Measurements from ENCODE around the gene RREB1. TPM values are rescaled to one million over a fixed set of nuclear protein-coding genes. Genes with fewer than 3 reads are reported as not detected.
A peak's percentile ranks its signal among the peaks of the same experiment; 100 is the strongest.

The RREB1 gene
- total and polyA plus RNA-seq, 4 donors: 3.5 to 44.7 (median 17.8) TPM

GRCh38 chr6:7230327-7230691 is 122.5 kb downstream of the RREB1 start:
- 98 to 99% methylated on average over 39 of the region's 39 CpGs for WGBS, 2 donors
- H3K27me3 ChIP-seq (ENCODE audit: control insufficient read depth in 1 of 2, insufficient read depth in 2 of 2, low read length in 1 of 2): no peaks in the 10 kb centered on the region
- H3K4me1 ChIP-seq (ENCODE audit: control insufficient read depth in 1 of 2, insufficient read depth in 2 of 2, low read length in 2 of 2): no peaks in the 10 kb centered on the region
- no peak for DNase-seq
- H3K36me3 ChIP-seq (ENCODE audit: control insufficient read depth in 1 of 2, insufficient read depth in 2 of 2, low read length in 1 of 2): peaks cover 7 to 10% of the 10 kb centered on the region in 2 donors
- H3K9me3 ChIP-seq (ENCODE audit: control insufficient read depth, low read length): no peaks in the 10 kb centered on the region
- no peak overlapping the region for H3K27ac ChIP-seq (ENCODE audit: low read depth in 1 of 2, low read length in 2 of 2)
- ATAC-seq (ENCODE audit: low FRiP score): no peak
- no peak overlapping the region for H3K4me3 ChIP-seq (ENCODE audit: low read length in 2 of 2)
- intact Hi-C loops (cut with DNase I): no loop called here

- 95 to 96% methylated on average over 34 to 37 of the region's 37 CpGs for WGBS, 2 donors
- DNase-seq: no peak
- Histone ChIP-seq H3K36me3 (ENCODE audit: control insufficient read depth in 1 of 2, insufficient read depth in 2 of 2, low read length in 1 of 2) (peaks cover 7 to 10% of the 10 kb centered on the region in 2 donors), H3K9me3 (ENCODE audit: control insufficient read depth, low read length) (no peaks in the 10 kb centered on the region), H3K27ac (ENCODE audit: low read depth in 1 of 2, low read length in 2 of 2) (no peak overlapping the region), H3K27me3 (ENCODE audit: control insufficient read depth in 1 of 2, insufficient read depth in 2 of 2, low read length in 1 of 2) (no peaks in the 10 kb centered on the region), H3K4me3 (ENCODE audit: low read length in 2 of 2) (no peak overlapping the region), H3K4me1 (ENCODE audit: control insufficient read depth in 1 of 2, insufficient read depth in 2 of 2, low read length in 2 of 2) (no peaks in the 10 kb centered on the region)
- ATAC-seq (ENCODE audit: low FRiP score): no peak
- intact Hi-C loops (cut with DNase I): no loop called here
Observed at GRCh38 chr6:7230956-7231713, 123.4 kb downstream of the RREB1 start.

GRCh38 chr6:7232351-7232750 is 124.6 kb downstream of the RREB1 start:
- ATAC-seq (ENCODE audit: low FRiP score) (no peak), DNase-seq (no peak)
- no peaks in the 10 kb centered on the region for H3K9me3 ChIP-seq (ENCODE audit: control insufficient read depth, low read length)
- intact Hi-C loops (cut with DNase I): no loop called here
- H3K27ac ChIP-seq (ENCODE audit: low read depth in 1 of 2, low read length in 2 of 2): no peak overlapping the region
- H3K36me3 ChIP-seq (ENCODE audit: control insufficient read depth in 1 of 2, insufficient read depth in 2 of 2, low read length in 1 of 2): peaks cover 7 to 10% of the 10 kb centered on the region in 2 donors
- no peaks in the 10 kb centered on the region for H3K4me1 ChIP-seq (ENCODE audit: control insufficient read depth in 1 of 2, insufficient read depth in 2 of 2, low read length in 2 of 2)
- WGBS, 2 donors: 77% methylated on average over 2 of the region's 2 CpGs
- no peaks in the 10 kb centered on the region for H3K27me3 ChIP-seq (ENCODE audit: control insufficient read depth in 1 of 2, insufficient read depth in 2 of 2, low read length in 1 of 2)
- no peak overlapping the region for H3K4me3 ChIP-seq (ENCODE audit: low read length in 2 of 2)

GRCh38 chr6:7234547-7234946 is 126.8 kb downstream of the RREB1 start:
- Histone ChIP-seq H3K9me3 (ENCODE audit: control insufficient read depth, low read length) (no peaks in the 10 kb centered on the region), H3K27me3 (ENCODE audit: control insufficient read depth in 1 of 2, insufficient read depth in 2 of 2, low read length in 1 of 2) (no peaks in the 10 kb centered on the region), H3K4me1 (ENCODE audit: control insufficient read depth in 1 of 2, insufficient read depth in 2 of 2, low read length in 2 of 2) (no peaks in the 10 kb centered on the region), H3K27ac (ENCODE audit: low read depth in 1 of 2, low read length in 2 of 2) (no peak overlapping the region), H3K4me3 (ENCODE audit: low read length in 2 of 2) (no peak overlapping the region), H3K36me3 (ENCODE audit: control insufficient read depth in 1 of 2, insufficient read depth in 2 of 2, low read length in 1 of 2) (peaks cover 0 to 5% of the 10 kb centered on the region in 2 donors)
- 93 to 94% methylated on average over 3 of the region's 3 CpGs for WGBS, 2 donors
- ATAC-seq (ENCODE audit: low FRiP score) (no peak), DNase-seq (no peak)
- intact Hi-C loops (cut with DNase I): no loop called here

GRCh38 chr6:7235712-7236305 is 128.0 kb downstream of the RREB1 start:
- no peaks in the 10 kb centered on the region for H3K4me1 ChIP-seq (ENCODE audit: control insufficient read depth in 1 of 2, insufficient read depth in 2 of 2, low read length in 2 of 2)
- WGBS, 2 donors: 73 to 74% methylated on average over 9 of the region's 9 CpGs
- H3K4me3 ChIP-seq (ENCODE audit: low read length in 2 of 2): no peak overlapping the region
- H3K9me3 ChIP-seq (ENCODE audit: control insufficient read depth, low read length): no peaks in the 10 kb centered on the region
- peak in 1 of 2 donors; percentile 57 for DNase-seq
- intact Hi-C loops (cut with DNase I): loop anchor here (5.0 kb wide), 1 partner anchor 129 kb away; the partner anchor contains the start of gene RREB1 (in 2 of the 2)
- H3K27ac ChIP-seq (ENCODE audit: low read depth in 1 of 2, low read length in 2 of 2): no peak overlapping the region
- no peaks in the 10 kb centered on the region for H3K27me3 ChIP-seq (ENCODE audit: control insufficient read depth in 1 of 2, insufficient read depth in 2 of 2, low read length in 1 of 2)
- no peak for ATAC-seq (ENCODE audit: low FRiP score)
- peaks cover 0 to 3% of the 10 kb centered on the region in 2 donors for H3K36me3 ChIP-seq (ENCODE audit: control insufficient read depth in 1 of 2, insufficient read depth in 2 of 2, low read length in 1 of 2)

- no peak overlapping the region for H3K4me3 ChIP-seq (ENCODE audit: low read length in 2 of 2)
- intact Hi-C loops (cut with DNase I): loop anchor here (5.0 kb wide), 1 partner anchor 129 kb away; the partner anchor contains the start of gene RREB1 (in 2 of the 2)
- 72 to 78% methylated on average over 8 of the region's 8 CpGs for whole genome bisulfite sequencing, 2 donors
- DNase-seq (peak in 1 of 2 donors; percentile 32), ATAC-seq (ENCODE audit: low FRiP score) (no peak)
- H3K27ac ChIP-seq (ENCODE audit: low read depth in 1 of 2, low read length in 2 of 2): no peak overlapping the region
- no peaks in the 10 kb centered on the region for H3K36me3 ChIP-seq (ENCODE audit: control insufficient read depth in 1 of 2, insufficient read depth in 2 of 2, low read length in 1 of 2)
- H3K4me1 ChIP-seq (ENCODE audit: control insufficient read depth in 1 of 2, insufficient read depth in 2 of 2, low read length in 2 of 2): no peaks in the 10 kb centered on the region
- no peaks in the 10 kb centered on the region for H3K9me3 ChIP-seq (ENCODE audit: control insufficient read depth, low read length)
- H3K27me3 ChIP-seq (ENCODE audit: control insufficient read depth in 1 of 2, insufficient read depth in 2 of 2, low read length in 1 of 2): no peaks in the 10 kb centered on the region
Observed at GRCh38 chr6:7236306-7237209, 128.8 kb downstream of the RREB1 start.

GRCh38 chr6:7237653-7238188 is 130.0 kb downstream of the RREB1 start:
- 88 to 90% methylated on average over 8 of the region's 8 CpGs for WGBS, 2 donors
- Histone ChIP-seq H3K4me3 (ENCODE audit: low read length in 2 of 2) (no peak overlapping the region), H3K4me1 (ENCODE audit: control insufficient read depth in 1 of 2, insufficient read depth in 2 of 2, low read length in 2 of 2) (no peaks in the 10 kb centered on the region), H3K36me3 (ENCODE audit: control insufficient read depth in 1 of 2, insufficient read depth in 2 of 2, low read length in 1 of 2) (peaks cover 0 to 2% of the 10 kb centered on the region in 2 donors), H3K27ac (ENCODE audit: low read depth in 1 of 2, low read length in 2 of 2) (no peak overlapping the region), H3K27me3 (ENCODE audit: control insufficient read depth in 1 of 2, insufficient read depth in 2 of 2, low read length in 1 of 2) (no peaks in the 10 kb centered on the region), H3K9me3 (ENCODE audit: control insufficient read depth, low read length) (no peaks in the 10 kb centered on the region)
- ATAC-seq (ENCODE audit: low FRiP score) (no peak), DNase-seq (no peak)
- intact Hi-C loops (cut with DNase I): loop anchor here (5.0 kb wide), 1 partner anchor 130 kb away; the partner anchor contains the start of gene RREB1 (in 2 of the 2)

- Histone ChIP-seq H3K9me3 (ENCODE audit: control insufficient read depth, low read length) (no peaks in the 10 kb centered on the region), H3K27ac (ENCODE audit: low read depth in 1 of 2, low read length in 2 of 2) (no peak overlapping the region), H3K4me3 (ENCODE audit: low read length in 2 of 2) (no peak overlapping the region), H3K36me3 (ENCODE audit: control insufficient read depth in 1 of 2, insufficient read depth in 2 of 2, low read length in 1 of 2) (peaks cover 0 to 2% of the 10 kb centered on the region in 2 donors), H3K27me3 (ENCODE audit: control insufficient read depth in 1 of 2, insufficient read depth in 2 of 2, low read length in 1 of 2) (no peaks in the 10 kb centered on the region), H3K4me1 (ENCODE audit: control insufficient read depth in 1 of 2, insufficient read depth in 2 of 2, low read length in 2 of 2) (no peaks in the 10 kb centered on the region)
- ATAC-seq (ENCODE audit: low FRiP score) (no peak), DNase-seq (no peak)
- WGBS, 2 donors: 88 to 91% methylated on average over 5 of the region's 5 CpGs
- intact Hi-C loops (cut with DNase I): loop anchor here (5.0 kb wide), 1 partner anchor 131 kb away; the partner anchor contains the start of gene RREB1 (in 2 of the 2)
Observed at GRCh38 chr6:7238526-7238899, 130.8 kb downstream of the RREB1 start.

Measured in aorta (tissue), 5 donors.